Fibroblast of the aortic adventitia (primary cell): ENCODE data around the gene VWA3A. TPM values are rescaled to one million over a fixed set of nuclear protein-coding genes. Genes with fewer than 3 reads are reported as not detected.

Experiments
- DNase-seq: peaks from one replicate; pipeline ENCODE4 v3.0.0-alpha.2; 2010; ENCODE audit warnings: low read depth
- H3K4me3 ChIP-seq: 2 replicates; pipeline ENCODE4 v1.5.1; 2011; ENCODE audit warnings: low read depth, mild to moderate bottlenecking, control low read depth, low read length, moderate library complexity
- CTCF ChIP-seq: IDR thresholded peaks from 2 replicates; pipeline ENCODE4 v1.5.1; 2011; ENCODE audit warnings: mild to moderate bottlenecking, low read length, control low read depth, inconsistent platforms; ENCODE audit not compliant: insufficient read depth
- total RNA-seq: library from RNA; depleted of rRNA; stranded (reverse); fragments of >200 nt; gene quantifications from 2 replicates; pipeline ENCODE4 v1.2.3, GENCODE V29; 2012; ENCODE audit warnings: low replicate concordance

VWA3A gene
- total RNA-seq, 1 donor: 0.18 TPM

DNA sequence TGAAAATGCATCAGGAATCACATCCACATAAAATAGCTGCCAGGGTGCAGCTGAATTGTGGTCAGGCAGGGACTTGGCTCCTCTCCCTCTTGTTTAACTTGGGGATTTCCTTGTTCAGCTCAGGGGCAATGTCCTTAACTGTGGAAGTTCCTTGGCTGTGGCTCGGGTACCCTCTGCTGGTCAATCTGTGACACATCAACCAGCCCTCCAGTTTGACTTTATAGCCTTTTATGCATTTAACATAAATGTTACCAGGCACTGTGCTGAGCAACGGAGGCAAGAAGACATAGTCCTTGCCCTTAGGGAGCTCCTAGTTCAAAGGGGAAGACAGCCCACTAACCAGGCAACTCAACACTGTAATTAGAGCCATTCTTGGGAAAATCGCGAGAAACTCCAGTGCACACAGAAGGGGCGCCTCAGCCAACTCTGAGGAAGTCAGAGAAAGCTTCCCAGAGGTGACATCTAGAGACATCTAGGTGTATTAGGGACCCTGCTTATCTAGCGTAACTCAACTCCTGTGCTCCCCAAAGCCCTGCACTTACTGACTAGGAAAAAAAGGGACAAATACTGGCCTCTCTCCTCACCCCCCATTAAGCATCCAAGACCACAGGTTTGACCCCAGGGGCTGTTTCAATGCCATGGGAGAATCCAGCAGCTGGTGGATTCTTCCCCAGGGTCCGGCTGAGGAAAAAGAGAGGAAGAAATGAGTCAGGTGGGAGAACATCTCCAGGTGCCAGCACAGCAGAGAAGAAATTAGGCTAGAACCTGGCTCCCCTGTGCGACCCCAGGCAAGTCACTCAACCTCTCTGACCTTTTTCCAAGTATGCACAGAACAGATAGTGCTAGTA lies 96.5 kb downstream of the VWA3A start:
- H3K4me3 ChIP-seq: no peak overlapping the region
- peak; percentile 97 for DNase-seq
- TF ChIP-seq CTCF: peak; percentile 87

DNA sequence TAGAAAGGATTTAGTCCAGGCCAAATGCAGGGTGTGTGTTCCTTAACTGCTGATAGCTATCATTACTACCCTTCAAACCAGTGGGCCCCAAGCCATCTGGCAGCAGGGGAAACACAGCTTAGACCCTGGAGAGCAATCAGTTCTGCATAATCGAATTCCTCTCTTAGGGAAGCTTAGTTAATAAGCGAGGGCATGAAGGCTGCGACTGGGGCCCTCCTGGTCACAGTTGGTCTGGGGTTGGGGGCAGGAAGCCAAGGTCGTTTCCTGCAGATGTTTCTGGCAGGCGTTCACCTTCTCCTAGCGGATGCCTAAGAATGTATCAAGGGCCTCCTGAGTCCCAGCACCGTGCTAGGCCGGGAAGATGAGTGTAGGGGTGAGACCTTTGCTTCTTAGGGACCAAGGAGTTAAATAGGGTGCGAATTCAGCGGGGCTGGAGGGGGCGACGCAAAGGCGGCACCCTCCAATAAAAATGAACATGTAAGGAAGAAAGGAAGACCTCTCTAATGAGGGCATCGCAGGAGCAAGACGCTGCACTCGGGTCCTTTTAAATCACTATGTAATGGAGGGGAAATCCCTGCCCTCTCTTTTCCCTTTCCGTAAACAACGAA lies 97.2 kb downstream of the VWA3A start:
- peak overlapping the region; percentile 74 for H3K4me3 ChIP-seq
- no peak for TF ChIP-seq CTCF
- DNase-seq: peak; percentile 48

- TF ChIP-seq CTCF: no peak
- DNase-seq: no peak
- H3K4me3 ChIP-seq: peak overlapping the region; percentile 74
These were observed 97.9 kb downstream of the VWA3A start for GRCh38 chr16:22190081-22190775.

- H3K4me3 ChIP-seq: peak overlapping the region; percentile 64
- no peak for TF ChIP-seq CTCF
- peak; percentile 100 for DNase-seq
These were observed 98.6 kb downstream of the VWA3A start for GRCh38 chr16:22190776-22191531.

GRCh38 chr16:22191532-22192260 lies 99.4 kb downstream of the VWA3A start:
- H3K4me3 ChIP-seq: peak overlapping the region; percentile 62
- no peak for TF ChIP-seq CTCF
- DNase-seq: no peak
